Heart left ventricle (tissue), 16 donors: Measurements from ENCODE around the gene ATXN7L1. TPM values are rescaled to one million over a fixed set of nuclear protein-coding genes. Genes with fewer than 3 reads are reported as not detected.
"Not testable (repeated sequence)": the region's sequence is repeated elsewhere in the genome, so short reads cannot be mapped to it uniquely, and the experiment has no call there.

ENCODE experiments used
- ATAC-seq, 4 donors: fragments of 200-7000 bp; cut with Tn5 transposase; one replicate each; pipeline ENCODE4 v1.9.1; 2020 to 2022; ENCODE audit warnings: moderate library complexity in 4 of 4, mild to moderate bottlenecking in 3 of 4, moderate number of reproducible peaks in 1 of 4
- DNase-seq, 5 donors: peaks; one replicate each; pipeline ENCODE4 v3.0.0-alpha.2; 2020
- H3K27ac ChIP-seq, 12 donors: fragments of 200-600 bp; sonication (generic) in 4 of 12; one replicate each; pipeline versions ENCODE4 v1.5.0 to v1.8.0; 2016 to 2022; ENCODE audit warnings: mild to moderate bottlenecking in 2 of 12
- H3K27me3 ChIP-seq, 9 donors: fragments of 200-600 bp; sonication (generic) in 2 of 9; one replicate each; pipeline versions ENCODE4 v1.5.1 to v1.8.0; 2016 to 2022; ENCODE audit warnings: mild to moderate bottlenecking in 3 of 9
- H3K36me3 ChIP-seq, 9 donors: fragments of 200-600 bp; sonication (generic) in 2 of 9; one replicate each; pipeline versions ENCODE4 v1.5.0 to v1.8.0; 2018 to 2022; ENCODE audit warnings: mild to moderate bottlenecking in 2 of 9
- H3K4me1 ChIP-seq, 12 donors: fragments of 200-600 bp; sonication (generic) in 4 of 12; one replicate each; pipeline versions ENCODE4 v1.5.0 to v1.8.0; 2016 to 2022; ENCODE audit warnings: mild to moderate bottlenecking in 3 of 12
- H3K4me3 ChIP-seq, 12 donors: fragments of 200-600 bp; sonication (generic) in 4 of 12; one replicate each; pipeline versions ENCODE4 v1.5.0 to v1.8.0; 2017 to 2022; ENCODE audit warnings: mild to moderate bottlenecking in 9 of 12, moderate library complexity in 4 of 12
- H3K9me3 ChIP-seq, 12 donors: fragments of 200-600 bp; sonication (generic) in 4 of 12; one replicate each; pipeline versions ENCODE4 v1.5.0 to v1.8.0; 2016 to 2022; ENCODE audit warnings: mild to moderate bottlenecking in 1 of 12
- CTCF ChIP-seq, 12 donors: fragments of 200-600 bp; sonication (generic) in 4 of 12; IDR thresholded peaks; one replicate each; pipeline versions ENCODE4 v1.5.0 to v1.8.0; 2018 to 2022; ENCODE audit warnings: antibody characterized with exemption in 12 of 12, mild to moderate bottlenecking in 5 of 12
- POLR2A ChIP-seq, 2 donors: fragments of 450-650 bp; IDR thresholded peaks; one replicate each; pipeline ENCODE4 v1.6.1; 2017; ENCODE audit warnings: antibody characterized with exemption in 2 of 2, mild to moderate bottlenecking in 2 of 2, moderate library complexity in 2 of 2
- WGBS, 4 donors: extraction: QIAGEN DNeasy Blood & Tissue Kit in 2 of 4; methylation state at CpG; one replicate each; pipeline versions ENCODE4 v1.1.5 to v1.1.7; 2013 to 2018; 5-methylcytosine and 5-hydroxymethylcytosine counted together
- intact Hi-C, 10 donors: fragments of 100-400 bp; cut with DNase I; formaldehyde crosslinking; loops; one replicate each; pipeline versions ENCODE4 v1.11.1 to v1.14.2; 2022
- polyA plus RNA-seq, 2 donors: library from polyadenylated mRNA; stranded (reverse); fragments of 200-250 nt; gene quantifications; one replicate each; pipeline ENCODE4 v1.2.3, GENCODE V29; 2013
- total RNA-seq, 9 donors: library from RNA; depleted of rRNA in 2 of 9; stranded (reverse); fragments of >200 nt in 2 of 9; fragmentation: NEBNext Ultra II Directional in 3 of 9; extraction: Animal tissue kit (Norgen Biotek cat#: 25700) in 3 of 9; gene quantifications; one replicate each; pipeline versions ENCODE4 v1.1.0 to v1.2.4, GENCODE V29; 2016 to 2023
- donor health status: ischemic (EF 13 %, LVEDD 7.1; RV severe dilation, severe dysfunction).
- donor health status: healthy with polysubstance abuse.
- donor health status: DM: no; HTN: yes; CAD: no.
- donor health status: DM: no; HTN: no; CAD: no.
- donor health status: ischemic (EF 25% LVEDD 6.9; RV normal size, moderate dysfunction).
- donor health status: ischemic (EF 25% LVEDD 5.7; RV mildly dilated, moderate dysfunction).
- donor health status: healthy.
- donor health status: DM: yes; HTN: yes; CAD: no.
- donor health status: ischemic (EF 35%, LVEDD 5.7; RV mildly dilated, moderate dysfunction).
- donor health status: nonischemic (EF 11% LVEDD 7.7; RV severe dilation, severe dysfunction).
- donor health status: DM: yes; HTN: yes; CAD: no.
- donor health status: PGD.
- donor health status: ischemic (EF 29% LVEDD 5.4; RV normal size, mild dysfunction).
- donor health status: nonischemic (EF 23%, LVEDD 6.1; RV moderate dilation, normal function).

Gene ATXN7L1
- total and polyA plus RNA-seq, 11 donors, result 2.0 to 10.6 (median 3.6) TPM

GRCh38 chr7:105715528-105715927 lies 160.9 kb downstream of the ATXN7L1 start:
- Histone ChIP-seq H3K27me3 (no peaks in the 10 kb centered on the region), H3K4me3 (no peak overlapping the region), H3K27ac (no peak overlapping the region), H3K4me1 (peaks cover 0 to 39% (median 20%) of the 10 kb centered on the region in 12 donors), H3K36me3 (no peaks in the 10 kb centered on the region), H3K9me3 (peaks cover 0 to 24% (median 10%) of the 10 kb centered on the region in 12 donors)
- ATAC-seq, result no peak
- DNase-seq, result no peak
- no peak for TF ChIP-seq CTCF (IDR thresholded peaks at IDR 0.05)
- TF ChIP-seq POLR2A (IDR thresholded peaks at IDR 0.05), result no peak
- intact Hi-C loops, result no loop called here

DNA sequence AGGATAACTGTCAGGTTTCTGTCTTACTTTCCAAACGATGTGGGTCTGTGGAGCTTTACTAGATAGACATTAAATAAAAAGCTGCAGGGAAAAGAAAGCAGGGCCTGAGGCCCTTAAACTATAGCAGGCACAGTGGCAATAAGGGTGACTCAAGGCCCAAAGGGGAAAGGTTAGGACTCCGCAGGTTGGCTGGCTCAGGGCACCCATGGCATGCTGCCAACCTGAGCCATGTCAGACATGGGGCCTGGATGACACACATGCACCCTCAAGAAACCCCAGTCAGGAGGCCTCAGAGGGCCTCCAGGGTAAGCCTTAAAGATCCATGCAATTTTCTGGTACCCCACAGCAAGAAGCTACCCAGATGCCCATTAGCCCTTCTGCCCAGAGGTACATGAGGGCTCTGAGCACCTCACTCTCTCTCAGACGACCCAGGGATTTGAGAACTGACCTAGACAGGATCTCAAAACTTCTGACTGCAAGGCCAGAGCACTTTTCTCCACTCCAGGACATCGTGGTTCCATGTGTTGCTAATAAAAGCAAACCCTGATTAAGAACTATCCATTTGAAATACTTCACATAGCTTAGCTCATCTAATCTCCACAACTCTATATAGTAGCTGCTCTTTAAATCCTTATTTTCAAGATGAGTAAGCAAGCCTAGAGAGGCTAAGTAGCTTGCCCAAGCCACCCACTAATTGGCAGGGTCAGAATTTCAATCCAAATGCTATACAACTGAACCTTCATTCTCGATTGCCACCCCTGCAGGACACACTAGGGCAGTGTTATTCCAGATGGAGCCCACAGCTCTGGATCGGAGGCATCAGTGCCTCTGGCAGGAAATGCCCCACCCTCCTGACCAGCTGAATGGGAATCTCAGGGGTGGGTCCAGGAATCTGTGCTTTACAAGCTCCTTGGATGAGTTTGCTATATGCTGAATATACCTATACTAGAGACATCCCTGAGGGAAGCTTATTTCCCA lies 162.6 kb downstream of the ATXN7L1 start:
- no peak overlapping the region for H3K4me3 ChIP-seq
- WGBS, 4 donors, result 24 to 63% (median 54%) methylated on average over 6 of the region's 6 CpGs
- H3K27me3 ChIP-seq, result no peaks in the 10 kb centered on the region
- H3K36me3 ChIP-seq, result no peaks in the 10 kb centered on the region
- intact Hi-C loops, result no loop called here
- ATAC-seq (peak; percentile 49 to 55 (median 52)), DNase-seq (no peak)
- no peak for TF ChIP-seq CTCF (IDR thresholded peaks at IDR 0.05)
- no peak for TF ChIP-seq POLR2A (IDR thresholded peaks at IDR 0.05)
- H3K9me3 ChIP-seq, result peaks cover 0 to 24% (median 10%) of the 10 kb centered on the region in 12 donors
- H3K27ac ChIP-seq, result no peak overlapping the region
- H3K4me1 ChIP-seq, result peaks cover 0 to 31% (median 12%) of the 10 kb centered on the region in 12 donors

GRCh38 chr7:105712877-105713276 lies 163.5 kb downstream of the ATXN7L1 start:
- WGBS, 4 donors, result 87 to 99% (median 95%) methylated on average over 3 of the region's 3 CpGs
- no peak for TF ChIP-seq POLR2A (IDR thresholded peaks at IDR 0.05)
- no peak for TF ChIP-seq CTCF (IDR thresholded peaks at IDR 0.05)
- intact Hi-C loops, result no loop called here
- no peak for ATAC-seq
- Histone ChIP-seq H3K27me3 (no peaks in the 10 kb centered on the region), H3K9me3 (peaks cover 0 to 24% (median 10%) of the 10 kb centered on the region in 12 donors), H3K4me3 (no peak overlapping the region), H3K4me1 (peaks cover 0 to 28% (median 9%) of the 10 kb centered on the region in 12 donors), H3K27ac (no peak overlapping the region), H3K36me3 (no peaks in the 10 kb centered on the region)
- no peak for DNase-seq

DNA sequence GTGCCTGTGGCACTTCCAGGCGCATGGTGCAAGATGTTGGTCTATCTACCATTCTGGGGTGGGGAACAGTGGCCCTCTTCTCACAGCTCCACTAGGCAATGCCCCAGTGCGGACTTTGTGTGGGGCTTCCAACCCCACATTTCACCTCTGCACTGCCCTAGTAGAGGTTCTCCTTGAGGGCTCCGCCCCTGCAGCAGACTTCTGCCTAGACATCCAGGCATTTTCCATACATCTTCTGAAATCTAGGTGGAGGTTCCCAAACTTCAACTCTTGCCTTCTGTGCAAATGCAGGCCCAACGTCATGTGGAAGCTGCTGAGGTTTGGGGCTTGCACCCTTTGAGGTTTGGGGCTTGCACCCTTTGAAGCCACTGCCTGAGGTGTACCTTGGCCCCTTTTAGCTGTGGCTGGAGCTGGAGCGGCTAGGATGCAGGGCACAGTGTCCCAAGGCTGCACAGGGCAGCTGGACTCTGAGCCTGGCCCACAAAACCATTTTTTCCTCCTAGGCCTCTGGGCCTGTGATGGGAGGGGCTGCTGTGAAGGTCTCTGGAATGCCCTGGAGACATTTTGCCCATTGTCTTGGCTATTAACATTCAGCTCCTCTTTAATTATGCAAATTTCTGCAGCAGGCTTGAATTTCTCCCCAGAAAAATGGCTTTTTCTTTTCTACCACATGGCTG lies 164.5 kb downstream of the ATXN7L1 start:
- Histone ChIP-seq H3K27me3 (no peaks in the 10 kb centered on the region), H3K36me3 (no peaks in the 10 kb centered on the region), H3K4me3 (no peak overlapping the region), H3K4me1 (peaks cover 0 to 30% (median 11%) of the 10 kb centered on the region in 12 donors), H3K9me3 (peaks cover 0 to 24% (median 10%) of the 10 kb centered on the region in 12 donors), H3K27ac (no peak overlapping the region)
- whole genome bisulfite sequencing, 4 donors, result 97 to 99% (median 98%) methylated on average over 5 of the region's 5 CpGs
- intact Hi-C loops, result no loop called here
- ATAC-seq (no peak), DNase-seq (no peak)
- no peak for TF ChIP-seq CTCF (IDR thresholded peaks at IDR 0.05)
- TF ChIP-seq POLR2A (IDR thresholded peaks at IDR 0.05), result no peak

DNA sequence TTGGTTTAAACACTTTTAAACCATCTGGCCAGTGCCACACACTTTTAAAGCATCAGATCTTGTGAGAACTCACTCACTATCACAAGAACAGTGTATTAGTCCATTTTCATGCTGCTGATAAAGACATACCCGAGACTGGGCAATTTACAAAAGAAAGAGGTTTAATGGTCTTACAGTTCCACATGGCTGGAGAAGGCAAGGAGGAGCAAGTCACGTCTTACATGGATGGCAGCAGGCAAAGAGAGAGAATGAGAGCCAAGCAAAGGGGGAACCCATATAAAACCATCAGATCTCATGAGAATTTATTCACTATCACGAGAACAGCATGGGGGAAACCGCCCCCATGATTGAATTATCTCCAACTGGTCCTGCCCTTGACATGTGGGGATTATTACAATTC lies 165.7 kb downstream of the ATXN7L1 start:
- H3K9me3 ChIP-seq, result peaks cover 0 to 24% (median 10%) of the 10 kb centered on the region in 12 donors
- H3K27ac ChIP-seq, intact Hi-C loops, ATAC-seq, H3K27me3 ChIP-seq, DNase-seq, H3K36me3 ChIP-seq, H3K4me3 ChIP-seq: not testable (repeated sequence)
- WGBS, 4 donors, result 92 to 96% (median 95%) methylated on average over 4 of the region's 4 CpGs
- H3K4me1 ChIP-seq, result peaks cover 0 to 30% (median 11%) of the 10 kb centered on the region in 12 donors
